SH-SY5Y (cell line): ENCODE data around the gene RFPL2.

ENCODE experiments used
- GATA2 ChIP-seq: IDR thresholded peaks from 2 replicates; pipeline ENCODE4 v1.6.1; 2011; ENCODE audit warnings: mild to moderate bottlenecking, low read depth, low read length
- GATA3 ChIP-seq: IDR thresholded peaks from 2 replicates; pipeline ENCODE4 v1.6.1; 2011; ENCODE audit warnings: low read depth, mild to moderate bottlenecking, low read length, moderate library complexity

Gene RFPL2

DNA sequence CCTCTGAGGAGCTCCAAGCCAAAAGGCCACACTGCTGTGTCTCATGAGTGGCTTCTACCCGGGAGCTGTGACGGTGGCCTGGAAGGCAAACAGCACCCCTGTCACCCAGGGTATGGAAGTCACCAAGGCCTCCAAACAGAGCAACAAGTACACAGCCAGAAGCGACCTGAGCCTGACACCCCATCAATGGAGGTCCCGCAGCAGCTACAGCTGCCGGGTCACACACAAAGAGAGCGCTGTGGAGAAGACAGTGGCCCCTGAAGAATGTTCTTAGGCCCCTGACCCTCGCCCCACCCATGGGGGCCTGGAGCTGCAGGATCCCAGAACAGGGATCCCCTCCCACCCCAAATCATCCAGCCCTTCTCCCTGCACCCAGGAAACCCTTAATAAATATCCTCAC is 4.9 kb downstream of the RFPL2 start:
- no peak for TF ChIP-seq GATA2

- TF ChIP-seq GATA2 (no peak), GATA3 (no peak)
Observed at GRCh38 chr22:32199341-32199740, 5.5 kb downstream of the RFPL2 start.

DNA sequence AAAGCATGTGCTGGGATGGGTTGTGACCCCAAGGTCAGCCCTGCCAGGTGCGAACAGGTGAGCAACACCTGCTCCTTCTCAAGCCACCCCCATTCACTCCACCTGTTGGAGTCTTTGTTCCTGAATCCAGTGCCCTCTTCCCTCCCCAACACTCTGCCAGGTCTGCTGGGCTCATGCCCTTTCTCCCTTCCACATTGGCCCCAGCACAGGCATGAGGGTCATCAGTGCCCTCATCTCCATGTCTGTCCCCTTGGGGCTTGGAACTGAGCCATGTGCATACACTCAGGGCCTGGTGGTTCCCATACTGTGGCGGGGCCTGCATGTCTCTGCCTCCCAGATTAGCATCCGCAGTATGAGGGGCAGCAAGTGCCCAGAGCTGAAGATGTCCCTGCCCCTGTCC is 19.1 kb downstream of the RFPL2 start:
- peak; percentile 83 for TF ChIP-seq GATA2
- no peak for TF ChIP-seq GATA3

- TF ChIP-seq GATA3: peak; percentile 52
- peak; percentile 61; the same call in 1 of the 2 replicates for TF ChIP-seq GATA2
Observed at GRCh38 chr22:32183625-32184024, 21.2 kb downstream of the RFPL2 start.

DNA sequence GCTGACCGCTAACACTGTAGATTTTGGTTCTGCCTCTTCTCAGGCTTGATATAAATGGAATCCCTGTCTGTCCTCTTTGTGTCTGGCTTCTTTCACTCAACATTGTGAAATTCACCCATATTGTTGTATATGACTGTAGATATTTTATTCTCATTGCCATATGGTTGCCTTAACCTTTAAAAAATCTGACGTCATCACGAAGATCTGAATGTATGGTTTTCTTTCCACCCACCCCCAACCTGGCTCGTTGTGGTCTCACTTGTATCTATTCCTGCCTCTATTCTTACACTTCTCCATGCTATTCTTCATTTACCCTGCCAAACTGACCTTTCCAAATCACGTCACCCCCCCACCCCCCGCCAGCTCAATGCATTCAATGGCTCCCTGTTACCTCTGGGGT is 23.8 kb downstream of the RFPL2 start:
- TF ChIP-seq GATA2 (no peak), GATA3 (no peak)

DNA sequence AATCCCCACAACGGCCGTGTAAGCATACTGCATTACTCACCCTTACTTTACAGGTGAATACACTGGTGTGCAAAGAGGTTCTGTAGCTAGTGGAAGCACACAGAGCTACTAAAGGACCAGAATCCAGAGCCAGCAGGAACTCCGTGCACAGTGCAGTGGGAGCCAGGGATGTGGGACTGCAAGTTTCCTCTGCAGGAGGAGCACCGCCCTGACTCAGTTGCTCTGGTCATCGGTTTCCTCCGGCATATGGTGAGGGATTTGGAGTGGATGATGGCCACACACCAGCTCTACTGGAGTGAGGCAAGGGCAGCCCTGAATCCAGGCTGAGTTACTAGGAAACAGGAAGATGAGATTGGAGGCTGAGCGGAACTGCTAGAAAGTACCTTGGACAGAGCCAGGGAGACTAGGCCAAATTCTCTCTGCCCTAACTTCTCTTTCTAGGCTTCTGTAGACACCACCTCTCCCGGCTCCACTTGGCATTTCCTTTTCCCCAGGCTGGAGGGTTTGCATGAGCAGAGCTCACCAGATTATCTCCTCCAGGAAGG is 27.6 kb downstream of the RFPL2 start:
- TF ChIP-seq GATA3 (no peak), GATA2 (no peak)

GRCh38 chr22:32175683-32176644 is 28.9 kb downstream of the RFPL2 start:
- TF ChIP-seq GATA3: no peak
- TF ChIP-seq GATA2: no peak

GRCh38 chr22:32175115-32175514 is 29.8 kb downstream of the RFPL2 start:
- TF ChIP-seq GATA2 (no peak), GATA3 (no peak)

DNA sequence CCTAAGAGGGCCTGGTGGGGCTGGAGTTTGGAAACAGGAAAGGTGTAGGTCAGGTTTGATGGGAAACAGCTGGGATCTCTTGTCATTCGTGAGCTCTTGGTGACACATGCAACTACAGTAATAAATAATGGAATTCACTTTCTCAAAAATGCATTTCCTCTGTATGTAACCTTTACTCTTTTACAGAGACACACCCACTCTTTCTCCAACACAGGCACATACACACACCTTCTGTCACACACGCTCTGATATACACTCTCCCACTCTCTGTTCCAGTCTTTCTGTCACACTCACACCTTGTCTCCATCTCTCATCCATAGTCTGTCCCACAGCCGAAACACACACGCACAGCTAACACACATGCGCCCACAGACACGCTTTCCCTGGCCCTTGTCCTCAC is 39.2 kb downstream of the RFPL2 start:
- TF ChIP-seq GATA3 (no peak), GATA2 (no peak)

DNA sequence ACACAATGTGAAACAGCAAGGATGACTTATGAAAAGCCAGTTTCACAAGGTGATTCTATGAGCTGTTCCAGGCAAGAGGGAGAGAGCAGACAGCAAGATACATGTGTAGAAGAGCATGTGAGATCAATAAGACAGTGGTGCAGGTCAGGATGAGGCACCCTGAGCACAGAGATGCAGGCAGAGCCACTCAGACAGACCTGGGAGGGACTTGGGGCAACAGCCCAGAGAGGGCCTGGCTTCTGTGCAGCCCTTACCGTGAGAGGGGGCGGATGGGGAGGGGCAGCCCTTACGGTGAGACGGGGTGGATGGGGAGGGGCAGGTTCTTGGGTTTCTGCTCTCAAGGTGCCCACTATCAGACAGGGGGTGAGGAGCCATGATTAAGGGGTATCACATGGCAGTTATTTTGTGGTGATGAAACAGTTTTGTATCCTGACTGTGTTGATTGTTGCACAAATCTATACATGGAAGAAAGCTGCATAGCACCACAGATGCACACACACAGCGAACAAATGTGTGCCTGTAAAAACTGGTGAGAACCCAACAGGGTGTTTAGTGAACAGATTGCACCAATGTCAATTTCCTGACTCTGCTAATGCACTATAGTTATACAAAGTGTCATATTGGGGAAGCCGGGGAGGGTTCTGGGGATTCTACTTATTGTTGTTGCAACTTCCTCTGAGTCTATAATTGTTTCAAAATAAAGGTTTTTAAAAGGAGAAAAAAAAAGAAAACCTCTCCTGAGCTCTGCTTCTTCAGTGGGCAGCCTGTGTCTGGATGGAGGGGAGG is 40.6 kb downstream of the RFPL2 start:
- TF ChIP-seq GATA3 (no peak), GATA2 (no peak)

GRCh38 chr22:32158712-32159533 is 46.0 kb downstream of the RFPL2 start, which contains the start of gene C22orf42:
TSS of gene C22orf42 (minus strand) at chr22:32159303. CDS start at chr22:32159215, 88 bp downstream.
- TF ChIP-seq GATA3 (no peak), GATA2 (no peak)

DNA sequence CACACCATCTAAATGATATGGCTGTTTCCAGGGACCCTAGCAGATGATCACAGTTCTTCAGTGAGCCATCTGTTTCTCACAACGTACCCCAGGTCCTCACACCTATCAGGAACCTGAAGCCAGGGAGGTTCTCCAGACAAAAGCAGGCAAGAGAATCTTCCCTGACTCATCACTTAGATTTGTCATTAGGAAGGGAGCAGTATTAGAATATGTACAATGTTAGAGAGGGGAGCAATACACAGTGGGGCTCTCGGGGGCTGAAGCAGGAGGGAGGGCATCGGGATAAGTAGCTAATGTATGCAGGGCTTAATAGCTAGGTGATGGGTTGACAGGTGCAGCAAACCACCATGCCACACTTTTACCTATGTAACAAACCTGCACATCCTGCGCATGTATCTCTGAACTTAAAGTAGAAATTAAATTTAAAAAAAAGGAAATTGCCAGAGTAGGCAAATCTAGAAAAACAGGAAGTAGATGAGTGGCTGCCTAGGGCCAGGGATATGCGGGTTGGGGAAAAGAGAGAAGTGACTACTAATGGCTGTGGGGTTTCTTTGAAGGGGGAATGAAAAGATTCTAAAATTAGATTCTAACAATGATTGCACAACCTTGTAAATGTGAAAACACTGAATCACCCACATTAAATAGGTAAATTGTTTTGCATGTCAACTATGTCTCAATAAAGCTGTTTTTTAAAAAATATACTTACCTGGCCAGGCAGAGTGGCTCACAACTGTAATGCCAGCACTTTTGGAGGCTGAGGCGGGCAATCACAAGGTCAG is 60.2 kb downstream of the RFPL2 start:
- TF ChIP-seq GATA3: no peak
- TF ChIP-seq GATA2: no peak

- TF ChIP-seq GATA3 (no peak), GATA2 (no peak)
Observed at GRCh38 chr22:32142600-32142999, 62.3 kb downstream of the RFPL2 start.
